CD4-positive, alpha-beta T cell (primary cell): Measurements from ENCODE around the gene EMC9. TPM values are rescaled to one million over a fixed set of nuclear protein-coding genes. Genes with fewer than 3 reads are reported as not detected.

Source experiments
- ATAC-seq: fragments of 200-7000 bp; cut with Tn5 transposase; one replicate; pipeline ENCODE4 v1.10.0; 2022; ENCODE audit warnings: mild to moderate bottlenecking; ENCODE audit not compliant: poor library complexity
- CTCF ChIA-PET: fragments of 350-600 bp; sonication (Branson Sonifier 250); formaldehyde crosslinking; loops from one replicate; lab custom pipeline; 2021; ENCODE audit warnings: antibody characterized with exemption, inconsistent platforms; lab: Charles Lee
- POLR2A ChIA-PET: fragments of 350-600 bp; sonication (Branson Sonifier 250); formaldehyde crosslinking; loops from one replicate; lab custom pipeline; 2021; ENCODE audit warnings: antibody characterized with exemption, inconsistent platforms; lab: Charles Lee
- DNase-seq, 14 experiments: peaks; one replicate each; pipeline ENCODE4 v3.0.0-alpha.2; 2013 to 2020; ENCODE audit warnings: mixed read lengths in 2 of 14
- H3K27ac ChIP-seq, 2 donors: one replicate each; pipeline versions ENCODE4 v1.5.1 to v1.7.0; 2013; ENCODE audit warnings: low read length in 2 of 2, low read depth in 1 of 2, mild to moderate bottlenecking in 1 of 2
- H3K27me3 ChIP-seq, 2 experiments: 1 replicate in 1 of 2; 2 replicates in 1 of 2; pipeline versions ENCODE4 v1.6.1 to v1.7.0; 2013; ENCODE audit warnings: low read length in 2 of 2, control low read depth in 1 of 2, mild to moderate bottlenecking in 1 of 2, moderate library complexity in 1 of 2; ENCODE audit not compliant: insufficient read depth in 2 of 2, control insufficient read depth in 1 of 2
- H3K36me3 ChIP-seq: one replicate; pipeline ENCODE4 v1.6.1; 2013; ENCODE audit warnings: low read length, control low read depth; ENCODE audit not compliant: insufficient read depth
- H3K4me1 ChIP-seq: one replicate; pipeline ENCODE4 v1.6.1; 2013; ENCODE audit warnings: low read length, control low read depth; ENCODE audit not compliant: insufficient read depth
- H3K4me3 ChIP-seq: one replicate; pipeline ENCODE4 v1.5.1; 2013; ENCODE audit warnings: mild to moderate bottlenecking, low read length, moderate library complexity
- H3K9me3 ChIP-seq, 2 experiments: 1 replicate in 1 of 2; 2 replicates in 1 of 2; pipeline versions ENCODE4 v1.6.1 to v1.7.0; 2013; ENCODE audit warnings: low read length in 2 of 2, mild to moderate bottlenecking in 2 of 2, control low read depth in 1 of 2, moderate library complexity in 1 of 2; ENCODE audit not compliant: control insufficient read depth in 1 of 2, insufficient read depth in 1 of 2
- H3K27ac Mint-ChIP-seq: one replicate; pipeline ENCODE4 v1.8.0; 2020; ENCODE audit warnings: mixed read lengths
- H3K27me3 Mint-ChIP-seq: one replicate; pipeline ENCODE4 v1.8.0; 2021; ENCODE audit warnings: mixed read lengths
- H3K36me3 Mint-ChIP-seq: one replicate; pipeline ENCODE4 v1.8.0; 2021; ENCODE audit warnings: low read depth, mixed read lengths
- H3K4me1 Mint-ChIP-seq: one replicate; pipeline ENCODE4 v1.8.0; 2021; ENCODE audit warnings: low read depth, mixed read lengths
- H3K4me3 Mint-ChIP-seq: one replicate; pipeline ENCODE4 v1.8.0; 2020; ENCODE audit warnings: mild to moderate bottlenecking, mixed read lengths
- H3K9me3 Mint-ChIP-seq: one replicate; pipeline ENCODE4 v1.8.0; 2020; ENCODE audit warnings: mixed read lengths
- intact Hi-C, 2 experiments: fragments of 100-400 bp; cut with DNase I in 1 of 2; cut with micrococcal nuclease in 1 of 2; formaldehyde crosslinking; loops; one replicate each; pipeline versions ENCODE4 v1.15.1 to v1.9.0; 2023 to 2025; cut with DNase I, micrococcal nuclease
- total RNA-seq, 174 experiments: library from RNA in 2 of 174; stranded (reverse) in 2 of 174; gene quantifications; one replicate each; pipeline ENCODE4 v1.2.3 and lab custom pipeline; 2021 to 2026
- TF ChIP-seq, protein P1 (sequence below): fragments of 200-600 bp; IDR thresholded peaks from one replicate; pipeline ENCODE4 v1.8.0; 2022; ENCODE audit warnings: antibody characterized with exemption, mild to moderate bottlenecking

The EMC9 gene
- total RNA-seq, 2 experiments from 2014 or later, result 11.8 to 13.1 TPM

DNA sequence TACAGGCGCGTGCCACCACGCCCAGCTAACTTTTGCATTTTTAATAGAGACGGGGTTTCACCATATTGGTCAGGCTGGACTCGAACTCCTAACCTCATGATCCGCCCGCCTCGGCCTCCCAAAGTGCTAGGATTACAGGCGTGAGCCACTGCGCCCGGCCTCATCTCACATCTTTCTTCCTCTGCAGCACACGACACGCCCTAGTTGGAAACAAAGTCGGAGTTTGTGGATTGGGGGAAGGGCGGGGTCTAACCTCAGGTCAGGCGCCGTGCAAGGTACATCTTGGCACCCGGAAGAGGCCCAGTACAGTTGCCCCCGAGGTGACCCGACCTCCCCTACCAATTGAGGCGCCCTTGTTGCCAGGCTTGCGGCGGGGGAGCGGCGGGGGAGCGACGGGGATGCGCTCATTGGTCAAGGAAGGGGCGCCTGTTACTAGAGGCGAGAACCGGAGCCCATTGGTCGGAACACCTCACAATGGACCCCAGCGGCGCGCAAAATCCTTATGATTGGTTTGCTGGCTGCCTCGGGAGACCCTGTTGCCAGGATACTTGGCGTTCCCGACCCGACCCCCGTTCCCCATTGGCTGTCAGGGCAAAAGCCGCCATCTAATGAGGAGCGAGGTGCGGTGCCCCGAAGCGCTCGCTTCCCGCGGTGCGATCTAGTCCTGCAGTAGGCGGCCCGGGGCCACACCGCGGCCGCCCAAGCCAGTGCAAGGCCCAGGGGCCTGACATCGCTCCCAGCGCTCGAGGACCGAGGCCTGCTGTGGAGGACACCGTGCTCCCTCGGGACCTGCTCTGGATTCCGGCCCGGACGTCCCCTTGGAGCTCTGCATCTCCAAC, 30.2 kb upstream of the EMC9 start, which contains the start of gene REC8:
Gene REC8, plus strand, starts transcription at position 659 of the 839 bp plus-strand sequence. CDS start 473 bp downstream, outside the sequence.
- CTCF ChIA-PET, result interaction anchor here (0.6 to 1.8 kb wide), 3 partner anchors 10 to 1114 kb away, joined by 3 to 9 read pairs (median 6); partner anchors contain the start of gene IRF9
- Mint-ChIP-seq H3K36me3 (peaks cover 55% of the 10 kb centered on the region), H3K4me1 (peaks cover 42% of the 10 kb centered on the region), H3K27ac (peak within 1 kb of the TSS; percentile 79), H3K27me3 (no peaks in the 10 kb centered on the region), H3K4me3 (peak within 1 kb of the TSS; percentile 89), H3K9me3 (no peaks in the 10 kb centered on the region)
- H3K36me3 ChIP-seq, result peaks cover 37% of the 10 kb centered on the region
- ATAC-seq (peak; percentile 83), DNase-seq (peak; percentile 54 to 85 (median 70))
- H3K27me3 ChIP-seq, result no peaks in the 10 kb centered on the region
- POLR2A ChIA-PET, result interaction anchor here (0.6 to 5.4 kb wide), 12 partner anchors 10 to 620 kb away, joined by 3 to 53 read pairs (median 6); partner anchors contain the start of genes DCAF11, EMC9, IPO4 and IRF9
- H3K4me3 ChIP-seq, result peak within 1 kb of the TSS; percentile 56
- intact Hi-C loops, result no loop called here
- TF ChIP-seq, protein P1, sequence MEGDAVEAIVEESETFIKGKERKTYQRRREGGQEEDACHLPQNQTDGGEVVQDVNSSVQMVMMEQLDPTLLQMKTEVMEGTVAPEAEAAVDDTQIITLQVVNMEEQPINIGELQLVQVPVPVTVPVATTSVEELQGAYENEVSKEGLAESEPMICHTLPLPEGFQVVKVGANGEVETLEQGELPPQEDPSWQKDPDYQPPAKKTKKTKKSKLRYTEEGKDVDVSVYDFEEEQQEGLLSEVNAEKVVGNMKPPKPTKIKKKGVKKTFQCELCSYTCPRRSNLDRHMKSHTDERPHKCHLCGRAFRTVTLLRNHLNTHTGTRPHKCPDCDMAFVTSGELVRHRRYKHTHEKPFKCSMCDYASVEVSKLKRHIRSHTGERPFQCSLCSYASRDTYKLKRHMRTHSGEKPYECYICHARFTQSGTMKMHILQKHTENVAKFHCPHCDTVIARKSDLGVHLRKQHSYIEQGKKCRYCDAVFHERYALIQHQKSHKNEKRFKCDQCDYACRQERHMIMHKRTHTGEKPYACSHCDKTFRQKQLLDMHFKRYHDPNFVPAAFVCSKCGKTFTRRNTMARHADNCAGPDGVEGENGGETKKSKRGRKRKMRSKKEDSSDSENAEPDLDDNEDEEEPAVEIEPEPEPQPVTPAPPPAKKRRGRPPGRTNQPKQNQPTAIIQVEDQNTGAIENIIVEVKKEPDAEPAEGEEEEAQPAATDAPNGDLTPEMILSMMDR, result no peak
- peak within 1 kb of the TSS; percentile 29 to 44 for H3K27ac ChIP-seq
- H3K4me1 ChIP-seq, result peaks cover 21% of the 10 kb centered on the region
- H3K9me3 ChIP-seq, result no peaks in the 10 kb centered on the region

DNA sequence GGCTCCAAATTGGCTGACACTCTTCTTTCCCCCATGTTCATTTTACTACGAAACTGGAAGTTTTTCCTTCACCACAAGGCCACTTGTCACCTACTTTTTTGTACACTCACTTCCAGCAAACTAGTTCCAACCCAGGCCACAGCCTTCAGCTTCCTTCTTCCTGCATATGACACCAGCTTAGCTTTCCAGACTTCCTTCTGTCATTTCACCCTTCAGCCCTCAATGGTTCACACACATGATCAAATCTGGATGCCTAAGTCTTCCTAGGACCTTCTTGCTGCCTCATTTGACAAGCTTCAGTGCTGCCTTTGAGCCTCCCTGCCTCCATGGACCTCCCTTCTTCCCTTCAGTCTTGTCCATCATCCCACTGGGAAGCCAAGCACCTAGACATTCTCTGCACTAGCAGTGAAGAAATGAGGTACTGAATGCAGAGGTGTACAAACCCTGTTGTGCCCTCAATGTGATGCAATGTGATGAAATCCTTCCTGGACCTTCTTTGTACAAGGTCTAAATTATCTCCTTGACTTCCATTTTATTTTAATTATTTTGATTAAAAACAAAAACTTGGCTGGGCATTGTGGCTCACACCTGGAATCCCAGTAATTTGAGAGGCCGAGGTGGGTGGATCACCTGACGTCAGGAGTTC, 26.2 kb upstream of the EMC9 start:
- ATAC-seq (no peak), DNase-seq (no peak)
- intact Hi-C loops, result no loop called here
- TF ChIP-seq, protein P1, result no peak
- Mint-ChIP-seq H3K4me1 (peaks cover 52% of the 10 kb centered on the region), H3K36me3 (peaks cover 69% of the 10 kb centered on the region), H3K4me3 (no peak overlapping the region), H3K27ac (peak overlapping the region; percentile 76), H3K27me3 (no peaks in the 10 kb centered on the region), H3K9me3 (no peaks in the 10 kb centered on the region)
- Histone ChIP-seq H3K4me3 (no peak overlapping the region), H3K36me3 (peaks cover 63% of the 10 kb centered on the region), H3K27me3 (no peaks in the 10 kb centered on the region), H3K27ac (no peak overlapping the region), H3K4me1 (peaks cover 52% of the 10 kb centered on the region), H3K9me3 (no peaks in the 10 kb centered on the region)
- POLR2A ChIA-PET, result no interaction called here
- CTCF ChIA-PET, result no interaction called here

DNA sequence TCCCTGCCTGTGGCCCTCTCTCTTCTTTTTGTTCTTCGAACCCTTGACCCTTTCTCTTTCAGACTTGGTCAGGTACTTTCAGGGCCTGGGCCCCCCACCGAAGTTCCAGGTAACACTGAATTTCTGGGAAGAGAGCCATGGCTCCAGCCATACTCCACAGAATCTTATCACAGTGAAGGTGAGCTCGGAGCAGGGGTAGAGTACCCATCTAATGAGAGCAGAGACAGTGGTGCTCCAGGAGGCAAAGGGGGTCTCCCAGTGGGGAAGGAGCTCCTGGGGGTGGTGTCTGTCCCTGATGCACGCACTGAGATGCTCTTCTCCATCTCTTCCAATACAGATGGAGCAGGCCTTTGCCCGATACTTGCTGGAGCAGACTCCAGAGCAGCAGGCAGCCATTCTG, 24.4 kb upstream of the EMC9 start:
- DNase-seq, result no peak
- peaks cover 45% of the 10 kb centered on the region for H3K4me1 ChIP-seq
- H3K27ac Mint-ChIP-seq, result peak overlapping the region; percentile 76

More for the DNA sequence above, 24.4 kb upstream of the EMC9 start:
- peaks cover 64% of the 10 kb centered on the region for H3K4me1 Mint-ChIP-seq
- H3K4me3 Mint-ChIP-seq, result peak overlapping the region; percentile 95
- intact Hi-C loops, result loop anchor here in 1 of 2 experiments (2.0 kb wide), 1 partner anchor 21 kb away; no protein-coding TSS in a partner anchor
- CTCF ChIA-PET, result no interaction called here
- peaks cover 65% of the 10 kb centered on the region for H3K36me3 ChIP-seq
- no peak overlapping the region for H3K27ac ChIP-seq
- no peak for ATAC-seq
- no peaks in the 10 kb centered on the region for H3K27me3 Mint-ChIP-seq
- POLR2A ChIA-PET, result interaction anchor here (0.8 to 2.6 kb wide), 6 partner anchors 19 to 51 kb away, joined by 3 to 11 read pairs (median 5); partner anchors contain the start of genes DCAF11, EMC9, IPO4 and NRL
- TF ChIP-seq, protein P1, result no peak
- peaks cover 80% of the 10 kb centered on the region for H3K36me3 Mint-ChIP-seq
- H3K9me3 Mint-ChIP-seq, result no peaks in the 10 kb centered on the region
- no peaks in the 10 kb centered on the region for H3K9me3 ChIP-seq
- no peak overlapping the region for H3K4me3 ChIP-seq
- no peaks in the 10 kb centered on the region for H3K27me3 ChIP-seq
